Psoas muscle (tissue), 8 donors: Measurements from ENCODE around the gene FAM193B. TPM values are rescaled to one million over a fixed set of nuclear protein-coding genes. Genes with fewer than 3 reads are reported as not detected.

ENCODE experiments used
- ATAC-seq, 4 donors: fragments of 200-7000 bp; cut with Tn5 transposase; one replicate each; pipeline ENCODE4 v1.9.1; 2020; ENCODE audit warnings: moderate library complexity in 3 of 4, mild to moderate bottlenecking in 2 of 4
- DNase-seq, 2 donors: peaks; one replicate each; pipeline ENCODE4 v3.0.0-alpha.2; 2020
- H3K27ac ChIP-seq: fragments of 200-600 bp; one replicate; pipeline ENCODE4 v1.8.0; 2022
- H3K27me3 ChIP-seq, 3 donors: fragments of 200-600 bp in 1 of 3; one replicate each; pipeline versions ENCODE4 v1.6.1 to v1.8.0; 2013 to 2022; ENCODE audit warnings: low read length in 2 of 3, mild to moderate bottlenecking in 2 of 3, moderate library complexity in 1 of 3; ENCODE audit not compliant: insufficient read depth in 3 of 3
- H3K36me3 ChIP-seq, 2 donors: fragments of 200-600 bp in 1 of 2; one replicate each; pipeline versions ENCODE4 v1.6.1 to v1.8.0; 2013 to 2022; ENCODE audit warnings: low read depth in 1 of 2, mild to moderate bottlenecking in 1 of 2, moderate library complexity in 1 of 2; ENCODE audit not compliant: insufficient read depth in 1 of 2
- H3K4me1 ChIP-seq: fragments of 200-600 bp; one replicate; pipeline ENCODE4 v1.8.0; 2022
- H3K4me3 ChIP-seq: fragments of 200-600 bp; one replicate; pipeline ENCODE4 v1.8.0; 2022; ENCODE audit warnings: mild to moderate bottlenecking
- H3K9me3 ChIP-seq: fragments of 200-600 bp; one replicate; pipeline ENCODE4 v1.8.0; 2022
- CTCF ChIP-seq: fragments of 200-600 bp; IDR thresholded peaks from one replicate; pipeline ENCODE4 v1.8.0; 2022; ENCODE audit warnings: antibody characterized with exemption
- WGBS, 3 donors: extraction: QIAGEN DNeasy Blood & Tissue Kit; methylation state at CpG; one replicate each; pipeline versions ENCODE4 v1.1.6 to v1.1.7; 2013; 5-methylcytosine and 5-hydroxymethylcytosine counted together
- intact Hi-C, 2 donors: fragments of 100-400 bp; cut with DNase I; formaldehyde crosslinking; loops; one replicate each; pipeline versions ENCODE4 v1.11.0 to v1.14.2; 2022
- polyA plus RNA-seq, 3 donors: library from polyadenylated mRNA; stranded (reverse); fragments of 200-250 nt; gene quantifications; one replicate each; pipeline ENCODE4 v1.2.3, GENCODE V29; 2013
- total RNA-seq, 4 donors: library from RNA; stranded (reverse); fragmentation: NEBNext Ultra II Directional in 2 of 4; extraction: Animal tissue kit (Norgen Biotek cat#: 25700) in 2 of 4; gene quantifications; one replicate each; pipeline versions ENCODE4 v1.2.1 to v1.2.4, GENCODE V29; 2021 to 2023
- donor health status: healthy with polysubstance abuse.
- donor health status: DM: no; HTN: no; CAD: no; lungs with moderate emphysema.
- donor health status: Bipolar disorder and iron deficiency.
- donor health status: healthy.
- donor health status: DM: yes; HTN: yes; CAD: no.
- donor health status: DM: no; HTN: no; CAD: no.
- donor health status: DM: no; HTN: no; CAD: no.
- donor health status: DM: yes; HTN: yes; CAD: no.

The FAM193B gene
- total and polyA plus RNA-seq, 7 donors, result 26.9 to 36.7 (median 28.4) TPM

GRCh38 chr5:177594071-177594470, 39.7 kb upstream of the FAM193B start:
- no peak overlapping the region for H3K27ac ChIP-seq
- peaks cover 10% of the 10 kb centered on the region for H3K4me1 ChIP-seq
- intact Hi-C loops, result loop anchor here in 1 of 2 donors (10.0 kb wide), 1 partner anchor 49 kb away; no protein-coding TSS in a partner anchor
- H3K4me3 ChIP-seq, result no peak overlapping the region
- H3K9me3 ChIP-seq, result no peaks in the 10 kb centered on the region
- 83 to 92% (median 84%) methylated on average over 8 of the region's 8 CpGs for WGBS, 3 donors
- H3K27me3 ChIP-seq, result peaks cover 0 to 14% (median 0%) of the 10 kb centered on the region in 3 donors
- TF ChIP-seq CTCF, result no peak
- DNase-seq (no peak), ATAC-seq (no peak)
- H3K36me3 ChIP-seq, result peaks cover 15 to 38% of the 10 kb centered on the region in 2 donors

GRCh38 chr5:177593511-177593910, 39.1 kb upstream of the FAM193B start:
- Histone ChIP-seq H3K9me3 (no peaks in the 10 kb centered on the region), H3K4me1 (peaks cover 10% of the 10 kb centered on the region), H3K27me3 (peaks cover 0 to 16% (median 0%) of the 10 kb centered on the region in 3 donors), H3K36me3 (peaks cover 15 to 38% of the 10 kb centered on the region in 2 donors), H3K27ac (no peak overlapping the region), H3K4me3 (peak overlapping the region; percentile 81)
- DNase-seq (no peak), ATAC-seq (no peak)
- WGBS, 3 donors, result 82 to 90% (median 88%) methylated on average over 3 of the region's 3 CpGs
- intact Hi-C loops, result loop anchor here in 1 of 2 donors (10.0 kb wide), 1 partner anchor 49 kb away; no protein-coding TSS in a partner anchor
- TF ChIP-seq CTCF, result no peak

- 75 to 79% (median 77%) methylated on average over 13 of the region's 13 CpGs for WGBS, 3 donors
- intact Hi-C loops, result loop anchor here in 1 of 2 donors (10.0 kb wide), 1 partner anchor 48 kb away; no protein-coding TSS in a partner anchor
- Histone ChIP-seq H3K27ac (no peak overlapping the region), H3K36me3 (peaks cover 15 to 38% of the 10 kb centered on the region in 2 donors), H3K4me1 (peaks cover 10% of the 10 kb centered on the region), H3K4me3 (peak overlapping the region; percentile 81), H3K27me3 (peaks cover 0 to 16% (median under 1%) of the 10 kb centered on the region in 3 donors), H3K9me3 (no peaks in the 10 kb centered on the region)
- DNase-seq (no peak), ATAC-seq (no peak)
- TF ChIP-seq CTCF, result no peak
Measured at GRCh38 chr5:177592905-177593304, 38.5 kb upstream of the FAM193B start.

- 1% methylated on average over 60 to 71 of the region's 71 CpGs for WGBS, 3 donors
- Histone ChIP-seq H3K36me3 (peaks cover 15 to 38% of the 10 kb centered on the region in 2 donors), H3K9me3 (no peaks in the 10 kb centered on the region), H3K27me3 (peaks cover 0 to 16% (median 3%) of the 10 kb centered on the region in 3 donors), H3K4me3 (peak within 1 kb of the TSS; percentile 81), H3K4me1 (peaks cover 10% of the 10 kb centered on the region), H3K27ac (peak within 1 kb of the TSS; percentile 84)
- DNase-seq, result peak; percentile 84 to 91
- intact Hi-C loops, result loop anchor here in 1 of 2 donors (10.0 kb wide), 1 partner anchor 47 kb away; no protein-coding TSS in a partner anchor
- ATAC-seq, result peak; percentile 96 to 100 (median 98)
- peak; percentile 13 for TF ChIP-seq CTCF
Measured at GRCh38 chr5:177592010-177592834, 37.9 kb upstream of the FAM193B start, which contains the start of gene TMED9. Gene TMED9, plus strand, starts transcription at chr5:177592203. Its CDS starts 12 bp downstream, at chr5:177592215.
